Uterus (tissue), 4 donors: Measurements from ENCODE around the gene WIPF3. TPM values are rescaled to one million over a fixed set of nuclear protein-coding genes. Genes with fewer than 3 reads are reported as not detected.

Experiments
- DNase-seq, 2 donors: peaks; one replicate each; pipeline ENCODE4 v3.0.0-alpha.2; 2019 to 2020
- H3K27ac ChIP-seq, 2 donors: fragments of 200-600 bp; sonication (generic); 1 replicate in 1 of 2; 2 replicates in 1 of 2; pipeline ENCODE4 v1.5.1; 2016 to 2018
- H3K27me3 ChIP-seq, 2 donors: fragments of 200-600 bp; sonication (generic); one replicate each; pipeline ENCODE4 v1.5.1; 2018 to 2019; ENCODE audit warnings: control low read depth in 1 of 2
- H3K36me3 ChIP-seq, 2 donors: fragments of 200-600 bp; sonication (generic); one replicate each; pipeline ENCODE4 v1.5.1; 2019; ENCODE audit warnings: control low read depth in 1 of 2
- H3K4me1 ChIP-seq, 2 donors: fragments of 200-600 bp; sonication (generic); one replicate each; pipeline ENCODE4 v1.5.1; 2018 to 2019; ENCODE audit warnings: control low read depth in 1 of 2
- H3K4me3 ChIP-seq, 2 donors: fragments of 200-600 bp; sonication (generic); 1 replicate in 1 of 2; 2 replicates in 1 of 2; pipeline ENCODE4 v1.5.1; 2018 to 2019; ENCODE audit warnings: mild to moderate bottlenecking in 1 of 2
- H3K9me3 ChIP-seq, 2 donors: fragments of 200-600 bp; sonication (generic); one replicate each; pipeline ENCODE4 v1.5.1; 2019; ENCODE audit warnings: control low read depth in 1 of 2
- POLR2A ChIP-seq, 2 donors: fragments of 450-650 bp; IDR thresholded peaks; one replicate each; pipeline ENCODE4 v1.6.1; 2016; ENCODE audit warnings: antibody characterized with exemption in 2 of 2, mild to moderate bottlenecking in 1 of 2, moderate library complexity in 1 of 2
- intact Hi-C: fragments of 100-400 bp; cut with DNase I; formaldehyde crosslinking; loops from one replicate; pipeline ENCODE4 v1.15.1; 2023; ENCODE audit warnings: low total_unique reads
- total RNA-seq, 4 donors: library from RNA; depleted of rRNA in 3 of 4; stranded (reverse); fragments of >200 nt in 3 of 4; gene quantifications; one replicate each; pipeline versions ENCODE4 v1.1.0 to v1.2.4, GENCODE V29; 2014 to 2023
- TF ChIP-seq, protein P1 (sequence below), 4 experiments: fragments of 200-600 bp in 2 of 4; fragments of 450-650 bp in 2 of 4; sonication (generic) in 2 of 4; IDR thresholded peaks; one replicate each; pipeline ENCODE4 v1.5.1; 2016 to 2019; ENCODE audit warnings: antibody characterized with exemption in 4 of 4, mild to moderate bottlenecking in 2 of 4, moderate library complexity in 1 of 4
- donor health status: DM: yes; HTN: yes; CAD: no.

Gene WIPF3
- total RNA-seq, 4 donors from 2014 or later, result 0.35 to 5.4 (median 2.4) TPM

DNA sequence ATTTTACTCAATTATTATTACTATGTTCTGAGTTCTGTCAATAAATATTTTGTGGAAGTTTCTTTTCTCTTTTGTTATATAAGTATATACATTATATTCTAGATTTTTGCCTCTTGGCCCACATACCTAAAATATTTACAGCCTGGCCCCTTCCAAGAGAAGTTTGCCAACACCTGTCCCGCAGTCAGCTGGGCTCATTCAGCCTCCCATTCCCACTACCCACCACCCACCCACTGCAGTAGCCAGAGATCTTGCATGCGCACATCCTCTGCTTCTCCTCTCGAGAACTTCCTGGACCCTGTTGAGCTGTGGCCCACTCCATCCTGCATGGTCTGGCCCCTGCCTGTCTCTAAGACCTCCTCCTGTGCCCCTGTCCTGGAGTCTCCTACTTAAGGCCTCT lies 33.6 kb downstream of the WIPF3 start:
- intact Hi-C loops, result no loop called here
- Histone ChIP-seq H3K27ac (no peak overlapping the region), H3K9me3 (no peaks in the 10 kb centered on the region), H3K36me3 (no peaks in the 10 kb centered on the region), H3K4me3 (no peak overlapping the region), H3K4me1 (no peaks in the 10 kb centered on the region), H3K27me3 (no peaks in the 10 kb centered on the region)
- DNase-seq, result no peak
- TF ChIP-seq, protein P1, sequence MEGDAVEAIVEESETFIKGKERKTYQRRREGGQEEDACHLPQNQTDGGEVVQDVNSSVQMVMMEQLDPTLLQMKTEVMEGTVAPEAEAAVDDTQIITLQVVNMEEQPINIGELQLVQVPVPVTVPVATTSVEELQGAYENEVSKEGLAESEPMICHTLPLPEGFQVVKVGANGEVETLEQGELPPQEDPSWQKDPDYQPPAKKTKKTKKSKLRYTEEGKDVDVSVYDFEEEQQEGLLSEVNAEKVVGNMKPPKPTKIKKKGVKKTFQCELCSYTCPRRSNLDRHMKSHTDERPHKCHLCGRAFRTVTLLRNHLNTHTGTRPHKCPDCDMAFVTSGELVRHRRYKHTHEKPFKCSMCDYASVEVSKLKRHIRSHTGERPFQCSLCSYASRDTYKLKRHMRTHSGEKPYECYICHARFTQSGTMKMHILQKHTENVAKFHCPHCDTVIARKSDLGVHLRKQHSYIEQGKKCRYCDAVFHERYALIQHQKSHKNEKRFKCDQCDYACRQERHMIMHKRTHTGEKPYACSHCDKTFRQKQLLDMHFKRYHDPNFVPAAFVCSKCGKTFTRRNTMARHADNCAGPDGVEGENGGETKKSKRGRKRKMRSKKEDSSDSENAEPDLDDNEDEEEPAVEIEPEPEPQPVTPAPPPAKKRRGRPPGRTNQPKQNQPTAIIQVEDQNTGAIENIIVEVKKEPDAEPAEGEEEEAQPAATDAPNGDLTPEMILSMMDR (IDR thresholded peaks at IDR 0.05), result no peak
- TF ChIP-seq POLR2A (IDR thresholded peaks at IDR 0.05), result no peak

GRCh38 chr7:29840701-29841100 lies 34.4 kb downstream of the WIPF3 start:
- intact Hi-C loops, result no loop called here
- no peaks in the 10 kb centered on the region for H3K27me3 ChIP-seq
- H3K4me1 ChIP-seq, result no peaks in the 10 kb centered on the region
- DNase-seq, result no peak
- TF ChIP-seq POLR2A (IDR thresholded peaks at IDR 0.05), result no peak
- TF ChIP-seq, protein P1 (IDR thresholded peaks at IDR 0.05), result no peak
- H3K9me3 ChIP-seq, result no peaks in the 10 kb centered on the region
- no peaks in the 10 kb centered on the region for H3K36me3 ChIP-seq
- no peak overlapping the region for H3K4me3 ChIP-seq
- H3K27ac ChIP-seq, result no peak overlapping the region

DNA sequence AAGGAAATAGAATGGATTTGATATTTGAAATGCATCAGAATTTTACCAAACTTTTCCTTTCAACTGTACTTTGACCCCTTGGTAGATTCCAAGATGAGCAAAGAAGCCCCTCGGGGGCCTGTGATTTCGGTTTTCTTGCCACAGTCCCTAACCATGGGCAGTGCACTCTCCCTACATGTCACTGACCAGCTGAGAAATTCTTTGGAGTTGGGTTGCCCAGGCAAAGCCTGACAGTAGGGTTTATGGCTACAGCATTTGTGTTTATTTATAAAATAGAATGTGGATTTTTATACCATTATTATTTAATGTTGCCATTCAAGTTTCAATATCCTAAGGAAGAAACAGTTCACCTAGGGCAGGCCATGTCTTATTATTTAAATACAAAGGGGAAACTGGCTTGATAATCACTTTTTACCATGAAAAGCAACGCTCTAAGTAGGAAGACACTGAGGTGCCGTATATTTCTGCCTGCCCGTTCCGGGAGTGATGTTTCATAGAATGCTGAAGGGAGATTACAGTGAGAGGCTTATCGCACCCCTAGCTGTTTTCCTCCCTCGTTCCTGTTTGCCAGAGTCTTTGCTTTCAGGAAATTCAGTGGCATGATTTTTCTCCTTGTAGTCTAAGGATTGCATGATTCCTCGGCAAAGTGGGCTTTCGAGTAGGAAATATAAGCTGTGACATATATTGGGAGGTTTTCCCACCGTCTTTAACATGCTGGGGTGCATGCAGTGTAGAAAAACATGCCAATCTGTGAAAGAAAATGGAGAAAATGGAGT lies 35.8 kb downstream of the WIPF3 start:
- Histone ChIP-seq H3K4me1 (no peaks in the 10 kb centered on the region), H3K27ac (no peak overlapping the region), H3K36me3 (no peaks in the 10 kb centered on the region), H3K4me3 (no peak overlapping the region), H3K27me3 (no peaks in the 10 kb centered on the region), H3K9me3 (no peaks in the 10 kb centered on the region)
- intact Hi-C loops, result no loop called here
- no peak for DNase-seq
- TF ChIP-seq POLR2A (IDR thresholded peaks at IDR 0.05), result no peak
- TF ChIP-seq, protein P1 (IDR thresholded peaks at IDR 0.05), result no peak

DNA sequence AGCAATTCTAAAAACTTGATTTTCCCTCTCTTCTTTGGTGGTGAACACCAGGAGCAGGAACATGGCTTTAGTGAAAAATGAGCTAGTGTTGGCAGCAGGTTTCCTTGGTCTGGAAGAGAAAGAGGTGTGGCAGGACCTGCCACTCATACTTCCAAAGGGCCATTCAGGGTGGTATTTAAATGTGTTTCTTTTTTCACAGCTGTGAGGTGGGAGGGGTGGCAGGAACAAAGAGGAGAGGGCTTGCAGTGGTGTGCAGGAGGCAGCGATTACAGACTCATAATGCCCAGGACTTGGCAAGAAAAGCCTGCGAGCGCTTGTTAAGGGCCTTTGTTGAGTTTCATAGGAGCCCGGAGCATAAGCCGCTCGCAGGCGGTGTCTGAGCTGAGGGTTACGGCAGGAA lies 36.8 kb downstream of the WIPF3 start:
- DNase-seq, result no peak
- no peaks in the 10 kb centered on the region for H3K4me1 ChIP-seq
- H3K9me3 ChIP-seq, result no peaks in the 10 kb centered on the region
- intact Hi-C loops, result no loop called here
- H3K4me3 ChIP-seq, result no peak overlapping the region
- no peak overlapping the region for H3K27ac ChIP-seq
- H3K36me3 ChIP-seq, result no peaks in the 10 kb centered on the region
- no peaks in the 10 kb centered on the region for H3K27me3 ChIP-seq
- no peak for TF ChIP-seq POLR2A (IDR thresholded peaks at IDR 0.05)
- TF ChIP-seq, protein P1 (IDR thresholded peaks at IDR 0.05), result no peak

DNA sequence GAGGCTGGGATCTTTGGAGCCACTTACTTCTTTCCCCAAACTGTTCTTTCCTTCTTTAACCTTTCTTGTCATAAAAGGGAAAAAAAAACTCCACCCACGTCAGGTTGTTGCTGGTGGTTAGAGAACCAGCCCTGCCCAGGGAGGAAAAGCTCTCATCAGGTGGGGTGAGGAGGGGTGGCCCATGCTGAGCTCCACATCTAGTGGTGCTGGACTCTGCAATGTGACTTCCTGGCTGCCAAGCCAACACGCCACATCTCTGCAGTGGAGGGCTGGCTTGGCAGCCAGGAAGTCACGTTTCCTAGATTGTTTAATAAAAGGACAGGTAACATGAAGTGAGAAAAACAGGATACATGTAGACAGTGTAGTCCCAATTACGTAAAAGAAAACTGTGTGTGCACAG lies 37.4 kb downstream of the WIPF3 start:
- no peaks in the 10 kb centered on the region for H3K4me1 ChIP-seq
- intact Hi-C loops, result no loop called here
- no peaks in the 10 kb centered on the region for H3K9me3 ChIP-seq
- no peak overlapping the region for H3K4me3 ChIP-seq
- H3K27me3 ChIP-seq, result no peaks in the 10 kb centered on the region
- no peaks in the 10 kb centered on the region for H3K36me3 ChIP-seq
- H3K27ac ChIP-seq, result no peak overlapping the region
- no peak for DNase-seq
- no peak for TF ChIP-seq POLR2A (IDR thresholded peaks at IDR 0.05)
- TF ChIP-seq, protein P1 (IDR thresholded peaks at IDR 0.05), result no peak
